AG04449 (cell line): ENCODE results near the gene CRIP3.
A peak's percentile ranks its signal among the peaks of the same experiment; 100 is the strongest.
"Not testable (repeated sequence)": the region's sequence is repeated elsewhere in the genome, so short reads cannot be mapped to it uniquely, and the experiment has no call there.

Source experiments
- CTCF ChIA-PET: fragments of 350-600 bp; formaldehyde crosslinking; extraction: SDS; loops from one replicate; lab custom pipeline; 2021; ENCODE audit warnings: antibody characterized with exemption; lab: Yijun Ruan, JAX
- POLR2A ChIA-PET: fragments of 400-600, 350-600 bp; formaldehyde crosslinking; extraction: SDS; loops from one replicate; lab custom pipeline; 2020; ENCODE audit warnings: antibody characterized with exemption, inconsistent platforms; lab: Yijun Ruan, JAX
- DNase-seq: peaks from one replicate; pipeline ENCODE4 v3.0.0-alpha.2; 2010; ENCODE audit warnings: low read depth, low spot score
- H3K4me3 ChIP-seq: 2 replicates; pipeline ENCODE4 v1.5.1; 2011; ENCODE audit warnings: low read depth, mild to moderate bottlenecking, control low read depth, low read length
- CTCF ChIP-seq: IDR thresholded peaks from one replicate; pipeline ENCODE4 v1.5.1; 2011; ENCODE audit warnings: mild to moderate bottlenecking, moderate library complexity, low read length, control low read depth, inconsistent platforms; ENCODE audit not compliant: insufficient read depth; ENCODE audit errors: missing control alignments

CRIP3 gene, protein sequence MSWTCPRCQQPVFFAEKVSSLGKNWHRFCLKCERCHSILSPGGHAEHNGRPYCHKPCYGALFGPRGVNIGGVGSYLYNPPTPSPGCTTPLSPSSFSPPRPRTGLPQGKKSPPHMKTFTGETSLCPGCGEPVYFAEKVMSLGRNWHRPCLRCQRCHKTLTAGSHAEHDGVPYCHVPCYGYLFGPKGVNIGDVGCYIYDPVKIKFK

GRCh38 chr6:43308101-43308989, at the start of gene CRIP3:
Gene CRIP3 (minus strand): TSS chr6:43308826. CDS start chr6:43308792, 34 bp downstream.
- CTCF ChIA-PET = interaction anchor here (0.7 to 2.1 kb wide), 5 partner anchors 10 to 79 kb away, joined by 3 to 10 read pairs (median 4); partner anchors contain the start of genes DNPH1 and SLC22A7
- peak; percentile 29 for TF ChIP-seq CTCF
- POLR2A ChIA-PET = no interaction called here
- H3K4me3 ChIP-seq = peak within 1 kb of the TSS; percentile 49
- no peak for DNase-seq

DNA sequence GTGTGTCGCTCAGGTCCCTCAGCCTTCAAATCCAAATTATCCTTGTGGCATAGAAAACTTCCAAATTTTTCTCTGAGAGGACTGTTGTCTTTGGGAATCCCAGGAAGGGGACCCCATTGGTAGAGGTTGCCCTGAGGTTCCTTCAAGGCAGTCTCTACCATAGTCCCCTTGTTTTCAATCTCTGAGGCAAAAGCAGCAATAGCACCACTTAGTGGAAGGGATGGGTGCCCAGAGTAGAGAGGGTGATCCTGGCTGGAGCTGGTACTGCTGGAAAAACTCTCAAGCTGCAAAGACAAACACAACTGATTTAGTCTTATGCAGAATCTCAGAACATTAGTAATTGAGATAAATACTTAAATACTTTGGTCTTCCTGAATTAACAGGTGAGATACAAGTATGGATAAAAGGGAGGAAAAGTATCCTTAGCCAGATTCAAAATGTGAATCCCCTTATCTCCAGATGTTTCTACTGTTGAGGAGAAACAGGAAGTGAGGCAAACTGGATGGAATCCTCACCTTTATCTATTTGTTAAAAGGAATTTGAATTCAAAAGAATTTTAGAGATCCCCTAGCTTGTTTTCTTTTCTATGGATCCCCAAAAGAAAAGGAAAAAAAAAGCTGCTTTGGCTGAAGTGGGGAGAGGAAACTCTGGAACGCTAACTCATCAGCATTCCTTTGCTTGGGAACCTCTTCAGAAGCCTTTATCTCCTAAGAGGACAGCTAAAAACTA, 47.4 kb upstream of the CRIP3 start:
- peak; percentile 34 for TF ChIP-seq CTCF
- DNase-seq = no peak
- CTCF ChIA-PET = interaction anchor here (0.7 to 4.4 kb wide), 15 partner anchors 10 to 454 kb away, joined by 3 to 28 read pairs (median 4); partner anchors contain the start of genes DNPH1 and ZNF318
- no peak overlapping the region for H3K4me3 ChIP-seq
- POLR2A ChIA-PET = interaction anchor here (1.1 kb wide), 1 partner anchor 14 kb away, joined by 5 read pairs; the partner anchor contains the start of gene ZNF318

GRCh38 chr6:43351951-43352350, 43.3 kb upstream of the CRIP3 start:
- DNase-seq, POLR2A ChIA-PET, H3K4me3 ChIP-seq, CTCF ChIA-PET: not testable (repeated sequence)

GRCh38 chr6:43347444-43347843, 38.8 kb upstream of the CRIP3 start:
- POLR2A ChIA-PET = no interaction called here
- DNase-seq = no peak
- TF ChIP-seq CTCF = no peak
- H3K4me3 ChIP-seq = no peak overlapping the region
- CTCF ChIA-PET = no interaction called here

DNA sequence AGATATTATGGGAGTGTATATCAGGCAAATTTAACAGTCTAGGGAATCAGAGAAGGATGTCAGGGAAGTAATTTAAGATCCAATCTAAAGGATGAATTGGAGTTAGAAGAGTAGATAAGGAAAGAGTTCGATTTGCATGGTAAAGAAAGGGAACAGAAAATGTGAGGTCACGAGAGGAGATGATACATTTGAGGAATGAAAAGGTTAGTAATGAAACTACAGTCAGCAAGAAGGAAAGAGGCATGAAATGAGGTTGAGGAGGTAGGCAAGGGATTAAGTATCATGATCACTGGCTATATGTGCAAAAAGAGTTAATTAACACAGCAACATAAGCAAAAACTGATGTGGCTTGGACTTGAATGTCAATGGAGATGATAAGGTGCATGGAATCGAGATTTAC, 38.4 kb upstream of the CRIP3 start:
- DNase-seq = no peak
- ChIA-PET CTCF (no interaction called here), POLR2A (interaction anchor here (0.6 kb wide), 1 partner anchor 31 kb away, joined by 4 read pairs; no protein-coding TSS in a partner anchor)
- H3K4me3 ChIP-seq = no peak overlapping the region
- TF ChIP-seq CTCF = no peak

- H3K4me3 ChIP-seq, DNase-seq: not testable (repeated sequence)
- ChIA-PET CTCF (interaction anchor here (0.9 to 4.8 kb wide), 2 partner anchors 10 to 11 kb away, joined by 3 to 22 read pairs; no protein-coding TSS in a partner anchor), POLR2A (interaction anchor here (0.6 kb wide), 1 partner anchor 30 kb away, joined by 4 read pairs; no protein-coding TSS in a partner anchor)
Observed at GRCh38 chr6:43346243-43346642, 37.6 kb upstream of the CRIP3 start.
